MV-4-11 (cell line): ENCODE data around the gene TMEM107.
A peak's percentile ranks its signal among the peaks of the same experiment; 100 is the strongest.
"Not testable (repeated sequence)": the region's sequence is repeated elsewhere in the genome, so short reads cannot be mapped to it uniquely, and the experiment has no call there.

Experiments used
- DNase-seq: peaks from one replicate; lab custom pipeline; 2025; lab: John Stamatoyannopoulos, UW

TMEM107 gene

DNA sequence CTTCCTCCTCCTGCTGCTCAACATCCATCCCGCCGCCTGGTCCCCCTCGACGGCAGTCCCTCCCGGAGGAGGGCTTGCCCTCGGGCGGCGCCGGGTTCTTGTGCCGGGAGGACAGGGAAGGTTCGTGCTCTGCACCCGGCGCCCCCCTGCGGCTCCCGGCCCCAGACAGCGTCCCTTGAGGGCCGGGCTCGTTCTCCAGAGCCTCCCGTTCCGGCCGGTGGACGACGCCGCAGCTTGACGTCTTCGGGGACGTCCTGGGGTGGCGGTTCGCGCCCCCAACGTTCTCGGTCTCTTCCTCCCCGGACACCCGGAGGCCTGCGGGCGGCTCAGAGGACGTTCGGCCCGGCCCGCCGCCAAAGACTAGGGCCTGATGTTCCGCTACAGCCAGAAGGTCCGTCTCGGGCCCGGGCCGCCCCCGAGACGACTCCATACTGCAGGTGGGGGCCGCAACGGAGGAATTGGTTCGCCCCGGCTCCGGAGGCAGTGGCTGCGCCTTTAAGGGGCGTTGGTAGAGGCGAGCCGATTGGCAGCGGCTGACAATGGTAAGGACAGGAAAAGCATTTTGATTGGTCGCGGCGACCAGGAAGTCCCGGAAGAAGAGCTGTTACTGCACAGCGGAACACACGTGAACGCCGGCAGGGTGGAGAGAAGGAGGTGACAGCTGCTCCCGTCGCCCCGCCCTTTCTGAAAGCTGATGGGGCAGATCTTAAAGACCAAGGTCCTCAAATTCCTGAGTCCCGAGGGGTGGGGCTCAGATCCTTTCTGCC lies 13.7 kb upstream of the TMEM107 start, which contains the start of gene BORCS6:
BORCS6 (minus strand) TSS at position 470 of the 767 bp plus-strand sequence; CDS start at position 430, 40 bp downstream.
- peak; percentile 99 for DNase-seq

DNA sequence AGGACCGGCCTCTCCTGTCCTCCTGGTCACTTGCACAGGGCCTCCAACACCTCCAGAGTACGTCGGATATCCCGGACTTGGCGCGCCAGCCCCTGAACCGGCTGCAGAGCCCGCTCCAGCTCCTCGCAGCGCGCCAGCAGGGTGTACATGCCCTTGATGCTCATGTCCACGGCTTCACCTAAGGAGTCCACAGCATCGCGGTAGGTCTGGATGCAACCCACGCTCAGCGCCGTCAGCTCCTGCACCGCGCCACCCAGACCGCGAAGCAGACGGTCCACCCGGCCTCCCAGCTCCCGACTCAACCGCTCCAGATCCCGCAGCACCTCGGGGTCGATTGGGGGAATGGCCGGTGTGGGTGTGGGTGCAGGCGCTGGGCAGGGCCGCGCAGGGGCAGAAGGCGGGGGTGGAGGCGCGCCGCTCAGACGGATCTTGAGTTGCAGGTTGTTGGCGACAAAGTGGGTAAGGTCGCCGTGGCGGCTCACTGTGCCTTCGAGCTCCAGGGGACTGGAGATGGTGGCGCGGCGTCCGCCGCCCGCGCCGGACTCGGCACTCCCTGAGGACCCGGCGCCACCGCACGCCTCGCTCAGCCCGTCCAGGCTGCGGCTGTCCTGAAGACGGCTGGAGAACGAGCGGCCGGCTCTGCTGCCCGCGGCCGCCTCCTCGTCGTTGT lies 13.0 kb upstream of the TMEM107 start:
- no peak for DNase-seq

DNA sequence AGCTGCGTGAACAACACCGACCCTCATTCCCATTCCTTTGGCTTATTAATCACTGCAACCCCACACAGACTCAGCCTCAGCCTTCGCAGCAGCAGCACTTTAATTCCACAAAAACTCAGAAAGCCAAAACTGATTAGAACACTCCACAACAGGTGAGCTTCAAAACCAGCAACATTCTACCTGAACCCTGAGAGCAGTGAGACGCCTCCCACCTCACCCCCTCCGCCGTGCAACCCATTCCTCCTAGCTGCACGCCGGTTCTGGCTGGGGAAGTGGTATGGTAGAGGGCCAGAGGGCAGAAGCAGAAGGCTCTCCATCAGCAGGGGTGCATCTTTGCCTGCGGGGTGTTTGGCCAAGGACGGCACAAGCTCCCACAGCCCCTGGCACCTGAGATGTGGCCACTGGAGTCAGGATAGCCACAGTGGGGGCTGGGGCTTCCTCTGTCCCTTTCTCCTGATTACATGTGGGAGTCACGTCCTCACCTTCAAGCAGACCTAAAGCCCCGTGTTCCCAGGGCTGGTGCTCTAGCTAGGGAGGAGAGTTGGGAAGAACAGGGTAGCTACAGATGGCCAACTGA lies 12.2 kb upstream of the TMEM107 start:
- no peak for DNase-seq

DNA sequence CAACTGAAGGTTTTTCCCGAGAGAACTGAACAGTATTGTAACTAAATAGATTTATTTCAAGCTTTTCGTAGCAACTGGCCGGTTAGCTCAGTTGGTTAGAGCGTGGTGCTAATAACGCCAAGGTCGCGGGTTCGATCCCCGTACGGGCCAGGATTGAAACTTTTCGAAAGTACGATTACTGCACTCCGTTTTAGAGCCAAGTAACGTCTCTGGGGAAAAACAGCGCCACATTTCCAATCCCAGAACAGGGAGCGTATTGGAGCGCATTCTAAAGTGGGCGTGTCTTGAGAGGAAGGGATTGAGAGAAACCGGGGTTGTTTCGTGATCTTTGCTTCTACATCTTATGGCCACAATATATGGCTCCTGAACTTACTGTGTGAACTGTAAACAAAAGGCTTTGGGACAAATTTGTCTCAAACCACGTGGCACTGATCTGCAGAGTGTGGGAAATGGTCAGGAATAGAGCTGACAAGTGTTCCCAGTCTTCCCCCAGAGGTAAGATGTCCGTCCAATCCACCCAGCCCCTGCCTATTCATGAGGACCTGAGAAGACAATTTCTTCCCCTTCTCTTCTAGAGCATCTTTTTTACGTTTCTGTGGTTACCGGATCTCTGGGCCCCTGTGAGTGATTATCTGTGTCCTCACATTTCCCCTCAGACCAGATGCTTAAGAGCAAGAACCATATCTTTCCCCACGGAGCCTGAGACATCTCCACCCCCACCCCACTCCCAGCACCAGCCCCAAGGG lies 11.5 kb upstream of the TMEM107 start:
- peak; percentile 99 for DNase-seq

DNA sequence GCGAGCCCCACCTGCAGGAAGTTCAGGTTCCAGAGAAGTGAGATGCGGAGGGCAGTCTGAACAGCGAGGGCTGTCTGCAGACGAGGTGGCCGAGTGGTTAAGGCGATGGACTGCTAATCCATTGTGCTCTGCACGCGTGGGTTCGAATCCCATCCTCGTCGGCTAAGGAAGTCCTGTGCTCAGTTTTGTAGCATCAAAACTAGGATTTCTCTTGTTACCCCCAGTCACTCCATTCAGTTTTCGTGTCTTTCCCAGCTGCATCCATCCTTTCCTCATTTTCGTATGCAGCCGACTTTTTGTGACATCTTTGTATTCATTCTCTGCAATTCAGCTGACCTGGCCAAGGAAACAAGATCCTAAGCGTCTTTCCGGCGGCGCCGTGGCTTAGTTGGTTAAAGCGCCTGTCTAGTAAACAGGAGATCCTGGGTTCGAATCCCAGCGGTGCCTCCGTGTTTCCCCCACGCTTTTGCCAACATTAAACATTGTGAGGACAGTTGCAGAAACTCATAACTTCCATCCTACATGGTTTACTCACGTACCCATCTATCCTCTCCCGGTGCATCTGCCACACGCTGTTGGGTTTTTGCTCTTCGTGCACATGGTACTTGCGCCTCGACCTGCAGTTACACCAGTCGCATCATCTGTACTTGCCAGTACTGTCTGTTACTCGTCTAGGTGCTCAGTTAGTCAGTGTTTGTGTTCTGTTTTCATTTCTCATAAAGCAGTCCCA lies 10.8 kb upstream of the TMEM107 start:
- peak; percentile 98 for DNase-seq

DNA sequence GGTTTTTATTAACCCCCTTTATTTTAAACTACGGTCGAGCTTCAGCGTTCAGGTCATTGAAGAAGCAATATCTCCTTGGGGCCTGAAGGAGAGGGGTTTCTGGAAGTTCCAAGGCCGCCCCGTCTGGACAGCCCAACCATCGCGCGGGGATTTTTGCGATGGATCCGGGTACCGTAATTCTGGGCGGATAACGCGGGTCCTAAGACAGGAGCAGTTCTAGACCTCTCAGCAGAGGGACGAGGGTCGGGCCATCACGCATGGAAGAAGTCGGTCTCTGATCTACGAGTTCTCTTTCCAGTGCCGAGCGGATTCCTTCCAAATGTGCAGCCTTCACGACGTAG lies 10.2 kb upstream of the TMEM107 start:
- DNase-seq = no peak

DNA sequence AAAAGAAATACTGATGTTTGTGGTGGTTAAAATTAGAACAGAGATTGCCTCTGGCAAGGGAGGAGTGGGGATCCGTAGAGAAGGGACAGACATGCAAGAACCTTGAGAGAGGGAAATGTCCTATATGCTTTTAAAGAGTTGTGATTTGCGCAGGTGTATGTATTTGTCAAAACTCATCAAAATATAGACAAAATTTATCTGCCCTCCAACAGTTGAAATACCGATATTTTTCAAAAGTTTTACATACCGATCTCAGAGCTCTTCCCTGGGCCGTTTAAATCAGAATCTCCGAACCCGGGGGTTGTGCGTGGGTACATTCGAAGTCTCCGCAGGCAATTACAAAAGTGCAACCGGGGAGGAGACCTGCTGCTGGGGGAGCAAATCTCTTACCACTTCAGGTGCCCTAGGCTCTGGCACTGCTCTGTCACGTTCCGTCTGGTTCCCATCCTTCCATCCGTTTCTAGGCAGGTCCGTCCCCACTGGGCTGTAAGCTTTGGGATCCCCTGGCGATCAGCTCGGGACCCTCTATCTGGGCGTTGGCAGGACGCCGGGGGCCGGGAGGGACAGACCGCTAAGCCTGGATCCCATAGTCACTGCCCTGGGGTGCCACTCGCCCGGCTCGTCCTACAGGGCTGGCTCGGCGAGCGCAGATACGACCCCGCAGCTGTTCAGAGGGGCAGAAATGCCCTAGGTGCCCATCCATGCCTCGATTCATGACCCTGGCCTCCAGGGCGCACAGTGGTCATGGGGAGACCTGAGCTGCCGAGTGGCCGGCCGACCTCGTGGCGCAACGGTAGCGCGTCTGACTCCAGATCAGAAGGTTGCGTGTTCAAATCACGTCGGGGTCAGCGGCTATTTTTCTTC lies 9.6 kb upstream of the TMEM107 start:
- peak; percentile 66 for DNase-seq

DNA sequence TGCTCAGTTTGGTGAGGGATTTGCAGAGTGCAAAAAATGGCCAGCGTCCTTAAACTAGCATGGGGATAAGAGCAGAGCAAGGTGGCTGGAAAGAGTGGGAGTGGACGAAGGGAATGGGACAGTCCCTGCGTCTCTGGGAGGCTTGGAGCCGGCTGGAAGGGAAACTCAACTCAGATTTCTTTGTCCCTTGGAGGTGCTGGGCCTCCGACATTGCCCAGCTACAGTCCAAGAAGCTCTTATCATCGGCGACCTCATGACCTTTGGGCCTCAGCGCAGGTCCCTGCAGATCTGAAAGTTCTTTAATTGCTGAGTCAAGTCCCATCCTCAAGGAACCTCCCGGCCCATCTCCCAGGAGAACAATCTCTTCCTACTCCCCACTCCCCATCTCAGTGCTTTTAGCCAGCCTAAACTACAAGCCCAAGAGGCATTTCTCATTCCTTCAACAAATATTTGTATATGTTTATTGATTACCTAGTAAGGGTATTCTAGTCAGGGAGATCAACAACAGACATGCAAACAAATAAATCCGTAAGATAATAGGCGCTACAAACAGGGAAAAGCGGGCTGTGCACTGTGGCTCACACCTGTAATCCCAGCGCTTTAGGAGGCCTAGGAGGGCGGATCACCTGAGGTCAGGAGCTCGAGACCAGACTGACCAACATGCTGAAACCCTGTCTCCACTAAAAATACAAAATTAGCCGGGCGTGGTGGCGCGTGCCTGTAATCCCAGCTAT lies 985 bp upstream of the TMEM107 start:
- no peak for DNase-seq

DNA sequence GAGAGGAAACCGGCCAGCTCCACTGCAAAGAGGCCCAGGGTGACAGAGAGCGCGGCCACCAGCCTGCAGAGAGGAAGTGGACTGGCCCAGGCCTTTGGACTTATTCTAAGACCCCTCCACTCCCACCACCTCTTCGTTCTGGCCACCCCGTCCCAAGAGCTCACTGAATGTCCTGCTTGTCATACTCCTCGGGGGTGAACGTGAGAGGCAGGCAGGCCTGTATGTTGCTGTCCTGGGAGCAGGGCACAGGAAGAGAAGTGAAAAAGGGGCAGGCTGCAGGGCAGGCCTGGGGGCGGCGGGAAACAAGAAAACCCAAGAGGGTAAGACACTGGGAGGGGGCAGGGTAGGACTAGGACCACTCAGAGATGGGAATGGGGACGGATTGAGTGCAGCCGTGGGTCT lies 384 bp downstream of the TMEM107 start:
- peak; percentile 32 for DNase-seq

DNA sequence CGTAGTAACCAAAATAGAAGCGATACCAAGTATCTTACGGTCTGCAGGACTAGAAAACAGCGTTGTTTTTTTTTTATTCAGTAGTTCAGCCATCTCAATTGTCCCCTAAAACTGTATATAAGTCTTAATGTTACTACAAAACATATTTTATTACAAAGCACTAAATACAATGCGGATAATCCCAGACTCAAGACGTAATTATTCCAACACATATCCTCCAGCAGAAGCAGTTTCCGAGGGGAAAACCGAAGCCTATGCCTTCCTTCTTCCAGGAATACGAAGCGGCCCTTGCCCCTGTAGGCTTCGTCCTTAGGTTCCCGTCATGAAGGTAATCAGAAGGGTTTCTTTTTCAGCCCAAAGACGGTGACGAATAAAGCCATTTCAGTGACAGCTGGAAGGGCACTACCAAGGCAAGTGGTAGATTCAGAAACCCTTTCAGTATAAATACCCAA lies 2.3 kb downstream of the TMEM107 start:
- DNase-seq = no peak

DNA sequence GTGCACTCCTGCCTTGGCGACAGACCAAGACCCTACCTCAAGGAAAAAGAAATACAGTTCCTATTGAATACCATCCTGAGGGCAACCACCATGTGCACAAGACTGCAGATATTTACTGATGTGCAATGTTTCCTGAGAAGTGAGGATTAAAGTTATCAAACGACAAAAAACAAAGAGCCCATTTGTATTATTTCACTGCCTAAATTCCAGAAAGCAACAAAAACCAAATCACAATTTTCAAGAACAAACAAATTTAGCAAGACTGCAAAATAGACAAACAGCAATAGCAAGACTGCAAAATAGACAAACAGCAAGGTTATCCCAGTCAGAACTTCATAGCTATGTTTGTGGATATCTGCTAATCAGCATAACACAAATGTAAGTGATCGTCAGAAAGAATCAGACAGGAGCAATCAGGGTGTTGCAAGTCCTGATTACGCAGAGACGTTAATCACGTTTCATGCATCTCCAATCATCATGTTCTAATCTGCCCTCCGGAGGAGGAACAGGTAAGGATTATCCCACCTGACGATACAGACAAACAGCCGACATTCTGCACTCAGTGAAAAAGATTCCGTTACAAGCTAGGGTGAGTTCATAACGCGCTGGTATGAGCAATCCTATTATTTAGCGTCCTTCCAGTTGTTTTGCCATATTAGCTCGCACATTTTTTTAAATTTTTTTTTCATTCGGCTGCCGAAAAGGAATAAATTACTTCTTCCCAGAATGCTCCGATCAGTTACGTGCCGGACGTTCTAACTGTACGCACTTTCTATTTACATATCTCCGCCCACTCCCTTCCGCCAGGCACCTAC lies 2.9 kb downstream of the TMEM107 start:
- DNase-seq = peak; percentile 99

DNA sequence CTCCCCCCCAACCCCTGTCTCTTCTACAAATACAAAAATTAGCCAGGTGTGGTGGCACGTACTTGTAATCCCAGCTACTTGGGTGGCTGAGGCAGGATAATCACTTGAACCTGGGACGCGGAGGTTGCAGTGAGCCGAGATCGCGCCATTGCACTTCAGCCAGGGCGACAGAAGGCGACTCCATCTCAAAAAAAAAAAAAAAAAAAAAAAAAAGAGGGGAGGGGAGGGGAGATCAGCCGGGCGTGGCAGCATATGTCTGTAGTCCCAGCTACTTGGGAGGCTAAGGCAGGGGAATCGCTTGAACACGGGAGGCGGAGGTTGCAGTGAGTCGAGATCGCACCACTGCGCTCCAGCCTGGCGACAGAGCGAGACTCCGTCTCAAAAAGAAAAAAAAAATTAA lies 6.0 kb downstream of the TMEM107 start:
- not testable (repeated sequence) for DNase-seq

DNA sequence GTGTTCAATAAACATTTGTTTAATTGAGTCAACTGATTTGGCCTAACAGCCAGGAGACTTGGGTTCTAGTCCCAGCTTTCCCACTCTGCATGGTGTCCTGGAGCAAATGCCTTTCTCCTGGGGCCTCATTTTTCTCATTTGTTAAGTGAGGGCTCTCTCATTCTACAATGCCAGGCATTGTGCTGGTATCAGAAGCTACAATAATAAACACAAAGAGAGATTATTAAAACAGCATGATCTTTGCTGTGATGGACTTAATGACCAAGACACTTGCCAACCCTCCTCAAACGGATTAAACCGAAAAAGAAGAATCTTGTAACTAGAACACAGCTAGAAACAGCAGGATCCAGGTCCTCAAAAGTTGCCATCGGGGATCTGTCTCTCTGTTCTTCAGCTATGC lies 8.7 kb downstream of the TMEM107 start:
- no peak for DNase-seq

DNA sequence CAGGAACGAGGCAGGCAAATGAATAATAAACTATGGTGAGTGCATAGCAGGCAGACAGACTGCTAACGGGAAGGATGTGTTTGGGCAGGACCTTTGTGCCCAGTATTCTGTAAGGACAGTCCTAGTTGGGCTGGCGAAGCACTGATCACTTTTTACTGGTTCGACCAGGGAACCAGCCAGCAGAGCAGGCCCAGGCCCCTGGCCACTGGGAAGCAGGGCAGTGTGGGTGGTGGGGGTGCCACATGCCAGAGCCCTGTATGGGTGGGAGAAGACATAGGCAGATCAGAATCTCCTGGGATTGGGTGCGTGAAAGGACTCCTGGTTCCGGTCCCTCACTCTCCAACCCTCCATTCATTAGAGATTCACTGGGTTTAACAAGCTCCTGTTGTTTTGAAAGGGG lies 9.4 kb downstream of the TMEM107 start:
- no peak for DNase-seq

DNA sequence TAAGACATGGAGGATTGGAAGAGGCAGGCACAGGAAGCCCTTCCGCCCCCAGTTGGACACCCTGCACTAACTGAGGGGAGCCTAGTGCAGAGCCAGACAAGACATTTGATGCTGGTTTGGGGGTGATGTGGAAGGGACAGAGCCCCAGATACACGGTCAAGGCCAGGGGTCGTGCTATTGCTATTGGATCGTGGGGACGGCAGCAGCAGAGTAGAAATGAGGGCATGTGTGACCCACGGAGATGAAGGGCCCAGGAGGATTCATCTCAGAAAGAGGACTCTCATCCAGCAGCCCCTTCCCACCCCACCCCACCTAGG lies 11.4 kb downstream of the TMEM107 start:
- DNase-seq = no peak

DNA sequence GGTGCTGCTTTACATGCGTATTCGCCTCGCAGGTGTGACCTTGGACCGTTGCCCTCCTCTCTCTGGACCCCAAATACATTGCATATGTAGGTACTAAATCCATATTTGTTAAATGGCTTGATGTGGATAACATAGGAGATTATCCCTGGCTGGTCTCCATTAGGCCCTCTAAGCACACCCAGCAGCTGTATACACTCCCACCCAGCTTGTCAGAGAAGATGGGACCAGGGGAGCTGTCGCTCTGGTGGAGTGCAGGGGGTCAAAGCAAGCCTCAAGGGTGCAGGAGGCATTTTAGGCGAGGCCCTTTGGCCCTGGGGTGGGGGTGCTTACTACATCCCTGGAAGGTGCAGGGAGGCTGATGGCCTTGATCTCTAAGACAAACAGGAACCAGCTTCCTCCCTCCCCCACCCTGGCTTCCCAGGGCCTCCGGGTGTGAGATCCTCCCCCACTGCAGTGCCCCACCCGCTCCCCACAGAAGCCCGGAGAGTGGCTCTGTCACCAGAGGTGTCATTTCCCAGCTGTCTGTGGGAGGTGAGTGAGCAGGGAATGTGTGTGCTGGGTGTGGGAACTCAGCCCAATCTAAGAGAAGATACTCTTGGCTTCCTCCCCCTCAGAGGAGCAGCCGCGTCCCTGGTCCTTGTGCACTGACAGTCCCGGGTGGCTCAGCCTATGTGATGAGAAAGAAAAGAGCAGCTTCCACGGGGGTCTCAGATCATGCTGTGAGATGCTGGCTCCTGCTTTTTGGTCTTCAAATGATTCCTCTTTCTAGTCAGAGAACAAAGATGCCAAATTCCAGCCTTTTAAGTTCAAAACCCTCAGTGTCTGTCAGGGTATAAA lies 12.0 kb downstream of the TMEM107 start:
- DNase-seq = peak; percentile 84

DNA sequence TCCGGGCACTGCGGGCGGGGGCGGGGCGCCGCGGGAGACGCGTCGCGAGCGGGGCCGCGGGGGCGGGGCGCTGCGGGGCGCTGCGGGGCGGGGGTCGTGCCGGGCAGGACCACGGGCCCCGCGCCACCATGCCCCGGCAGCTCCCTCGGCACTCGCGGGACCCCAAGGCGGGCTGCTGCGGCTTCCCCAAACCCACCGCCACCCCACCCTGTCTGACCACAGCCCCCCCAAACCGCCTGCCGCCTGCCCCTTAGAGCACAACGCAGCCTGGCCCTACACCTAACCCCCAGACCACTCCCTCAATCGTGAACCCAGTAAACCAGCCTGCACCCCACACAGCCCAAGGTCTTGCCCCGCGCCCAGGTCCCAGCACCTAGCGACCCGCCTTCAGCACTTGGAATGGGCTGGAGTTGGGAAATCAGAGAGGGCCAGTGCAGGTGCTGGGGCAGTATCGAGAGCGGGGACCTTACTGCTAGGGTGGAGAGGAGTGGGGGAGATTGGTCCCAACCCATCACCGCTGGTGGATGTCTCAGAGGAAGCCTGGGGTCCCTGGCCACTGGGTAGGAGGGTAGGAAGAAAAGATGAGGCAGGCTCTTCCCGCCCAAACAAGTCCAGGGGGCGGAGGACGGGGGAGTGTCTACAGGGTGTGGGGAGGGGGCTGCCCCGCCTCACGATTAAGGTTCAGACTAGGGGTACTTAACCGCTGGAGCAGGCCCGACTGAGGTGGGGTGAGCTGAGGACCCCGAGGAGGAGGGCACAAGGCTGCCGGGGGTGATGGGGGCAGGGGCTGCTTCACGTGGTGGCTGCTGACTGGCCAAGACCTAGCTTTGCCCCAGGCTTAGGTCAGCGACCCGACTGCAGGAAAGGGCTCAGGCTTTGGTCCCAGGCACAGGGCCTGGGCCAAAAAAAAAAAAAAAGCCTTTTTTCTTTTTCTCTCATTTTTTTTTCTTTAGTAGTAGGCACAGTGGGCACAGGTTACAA lies 12.9 kb downstream of the TMEM107 start:
- DNase-seq = no peak
